WTC11 (cell line): ENCODE results near the gene HOXA5. TPM values are rescaled to one million over a fixed set of nuclear protein-coding genes. Genes with fewer than 3 reads are reported as not detected.

Experiments used
- ATAC-seq: fragments of 200-7000 bp; cut with Tn5 transposase; 2 replicates; pipeline ENCODE4 v1.10.0; 2021; ENCODE audit warnings: mild to moderate bottlenecking, moderate library complexity
- CTCF ChIA-PET: fragments of 300-600 bp; sonication (Branson Sonifier 250); formaldehyde crosslinking; loops from one replicate; lab custom pipeline; 2021; ENCODE audit warnings: antibody characterized with exemption; lab: Charles Lee
- POLR2A ChIA-PET: fragments of 350-600 bp; sonication (Branson Sonifier 250); formaldehyde crosslinking; loops from one replicate; lab custom pipeline; 2021; ENCODE audit warnings: antibody characterized with exemption; lab: Charles Lee
- DNase-seq: peaks from one replicate; pipeline ENCODE4 v3.0.0; 2021; ENCODE audit warnings: low spot score
- H3K27ac Mint-ChIP-seq: 2 replicates; pipeline ENCODE4 v1.8.0; 2021; ENCODE audit warnings: mixed read lengths
- H3K27me3 Mint-ChIP-seq: 2 replicates; pipeline ENCODE4 v1.8.0; 2021; ENCODE audit warnings: low read depth, mild to moderate bottlenecking, moderate library complexity, mixed read lengths
- H3K36me3 Mint-ChIP-seq: 2 replicates; pipeline ENCODE4 v1.8.0; 2021; ENCODE audit warnings: mixed read lengths
- H3K4me1 Mint-ChIP-seq: 2 replicates; pipeline ENCODE4 v1.8.0; 2022; ENCODE audit warnings: mixed read lengths
- H3K4me3 Mint-ChIP-seq: 2 replicates; pipeline ENCODE4 v1.8.0; 2021; ENCODE audit warnings: mild to moderate bottlenecking, moderate library complexity, mixed read lengths
- H3K9me3 Mint-ChIP-seq: 2 replicates; pipeline ENCODE4 v1.8.0; 2021; ENCODE audit warnings: mixed read lengths
- AR ChIP-seq: fragments of 250-450 bp; sonication (Bioruptor Pico); IDR thresholded peaks from 2 replicates; pipeline ENCODE4 v1.9.0; 2021; ENCODE audit warnings: mild to moderate bottlenecking
- CBFB ChIP-seq: sonication (generic); formaldehyde crosslinking; IDR thresholded peaks from 2 replicates; pipeline ENCODE4 v1.8.1; 2022; ENCODE audit warnings: mild to moderate bottlenecking, low read depth, missing genetic modification reagents
- E2F4 ChIP-seq: sonication (generic); formaldehyde crosslinking; IDR thresholded peaks from 2 replicates; pipeline ENCODE4 v1.8.1; 2022; ENCODE audit warnings: low read depth, mild to moderate bottlenecking, moderate library complexity, missing genetic modification reagents, borderline replicate concordance
- E2F5 ChIP-seq: sonication (generic); formaldehyde crosslinking; IDR thresholded peaks from 2 replicates; pipeline ENCODE4 v1.8.1; 2022; ENCODE audit warnings: mild to moderate bottlenecking, moderate library complexity, missing genetic modification reagents
- ELF4 ChIP-seq: sonication (generic); formaldehyde crosslinking; IDR thresholded peaks from 2 replicates; pipeline ENCODE4 v1.8.1; 2022; ENCODE audit warnings: low read depth, mild to moderate bottlenecking, moderate library complexity, missing genetic modification reagents
- EMX1 ChIP-seq: fragments of 250-450 bp; sonication (Bioruptor Pico); IDR thresholded peaks from 2 replicates; pipeline ENCODE4 v1.8.0; 2021; ENCODE audit warnings: mild to moderate bottlenecking
- FOXK1 ChIP-seq: sonication (generic); formaldehyde crosslinking; IDR thresholded peaks from 2 replicates; pipeline ENCODE4 v1.8.0; 2022; ENCODE audit warnings: mild to moderate bottlenecking, moderate library complexity, missing genetic modification reagents
- GRHL2 ChIP-seq: fragments of 250-450 bp; sonication (Bioruptor Pico); IDR thresholded peaks from 2 replicates; pipeline ENCODE4 v1.8.0; 2022; ENCODE audit warnings: mild to moderate bottlenecking, moderate library complexity; ENCODE audit not compliant: insufficient replicate concordance, severe bottlenecking
- IRF2 ChIP-seq: sonication (generic); formaldehyde crosslinking; IDR thresholded peaks from 2 replicates; pipeline ENCODE4 v1.8.0; 2022; ENCODE audit warnings: low read depth, missing genetic modification reagents, borderline replicate concordance
- NFYB ChIP-seq: sonication (generic); formaldehyde crosslinking; conservative IDR thresholded peaks from 2 replicates; pipeline ENCODE4 v1.8.0; 2022; ENCODE audit warnings: low read depth, missing genetic modification reagents
- PREB ChIP-seq: sonication (generic); formaldehyde crosslinking; IDR thresholded peaks from 2 replicates; pipeline ENCODE4 v1.8.1; 2022; ENCODE audit warnings: mild to moderate bottlenecking, missing genetic modification reagents, moderate library complexity, borderline replicate concordance
- RORB ChIP-seq: fragments of 250-450 bp; sonication (Bioruptor Pico); IDR thresholded peaks from 2 replicates; pipeline ENCODE4 v1.9.0; 2021; ENCODE audit warnings: mild to moderate bottlenecking
- SOX15 ChIP-seq: fragments of 250-450 bp; sonication (Bioruptor Pico); IDR thresholded peaks from 2 replicates; pipeline ENCODE4 v1.9.0; 2021; ENCODE audit warnings: mild to moderate bottlenecking
- TEAD1 ChIP-seq: sonication (generic); formaldehyde crosslinking; IDR thresholded peaks from 2 replicates; pipeline ENCODE4 v1.8.0; 2022; ENCODE audit warnings: mild to moderate bottlenecking, missing genetic modification reagents
- TEAD4 ChIP-seq: sonication (generic); formaldehyde crosslinking; IDR thresholded peaks from 2 replicates; pipeline ENCODE4 v1.8.0; 2022; ENCODE audit warnings: mild to moderate bottlenecking, missing genetic modification reagents
- TP53 ChIP-seq: sonication (generic); formaldehyde crosslinking; IDR thresholded peaks from 2 replicates; pipeline ENCODE4 v1.8.1; 2023; ENCODE audit warnings: mild to moderate bottlenecking, missing genetic modification reagents
- ZNF121 ChIP-seq: sonication (generic); formaldehyde crosslinking; IDR thresholded peaks from 2 replicates; pipeline ENCODE4 v1.8.0; 2023; ENCODE audit warnings: missing genetic modification reagents
- ZNF138 ChIP-seq: sonication (generic); formaldehyde crosslinking; conservative IDR thresholded peaks from 2 replicates; pipeline ENCODE4 v1.8.1; 2022; ENCODE audit warnings: mild to moderate bottlenecking, moderate library complexity, missing genetic modification reagents
- ZNF219 ChIP-seq: sonication (generic); formaldehyde crosslinking; IDR thresholded peaks from 2 replicates; pipeline ENCODE4 v1.8.0; 2023; ENCODE audit warnings: missing genetic modification reagents, mild to moderate bottlenecking, borderline replicate concordance
- ZNF281 ChIP-seq: sonication (generic); formaldehyde crosslinking; IDR thresholded peaks from 2 replicates; pipeline ENCODE4 v1.8.0; 2023; ENCODE audit warnings: mild to moderate bottlenecking, missing genetic modification reagents
- ZNF396 ChIP-seq: fragments of 250-450 bp; sonication (Bioruptor Pico); IDR thresholded peaks from 2 replicates; pipeline ENCODE4 v1.8.0; 2021; ENCODE audit warnings: mild to moderate bottlenecking, moderate library complexity, borderline replicate concordance
- ZNF532 ChIP-seq: fragments of 250-450 bp; sonication (Bioruptor Pico); IDR thresholded peaks from 2 replicates; pipeline ENCODE4 v1.9.0; 2021; ENCODE audit warnings: mild to moderate bottlenecking, borderline replicate concordance
- total RNA-seq: library from RNA; stranded (reverse); gene quantifications from 3 replicates; pipeline ENCODE4 v1.2.3, GENCODE V29; 2021

The HOXA5 gene
- total RNA-seq, 1 experiment from 2014 or later = not detected

GRCh38 chr7:27138472-27138871 lies 5.0 kb downstream of the HOXA5 start:
- Mint-ChIP-seq H3K4me1 (peaks cover 19% of the 10 kb centered on the region), H3K27me3 (peaks cover 100% of the 10 kb centered on the region)
- TF ChIP-seq NFYB (CRISPR knock-in tag) (no peak), TP53 (CRISPR knock-in tag) (no peak), CBFB (no peak), ZNF532 (CRISPR knock-in tag) (no peak), E2F5 (CRISPR knock-in tag) (no peak), TEAD4 (no peak), ELF4 (CRISPR knock-in tag) (no peak), E2F4 (CRISPR knock-in tag) (no peak), AR (CRISPR knock-in tag) (no peak), ZNF121 (CRISPR knock-in tag) (no peak), ZNF396 (CRISPR knock-in tag) (no peak), ZNF138 (CRISPR knock-in tag) (no peak), PREB (no peak), SOX15 (CRISPR knock-in tag) (no peak)
- TF ChIP-seq, all 79 proteins: peak for 0
- Mint-ChIP-seq H3K4me3 (no peak overlapping the region), H3K9me3 (no peaks in the 10 kb centered on the region), H3K27ac (no peak overlapping the region), H3K36me3 (no peaks in the 10 kb centered on the region; the same call in 1 of the 2 replicates)
- CTCF ChIA-PET = no interaction called here
- ATAC-seq = no peak
- no peak for DNase-seq
- POLR2A ChIA-PET = no interaction called here

GRCh38 chr7:27137640-27138315 lies 5.7 kb downstream of the HOXA5 start:
- Mint-ChIP-seq H3K27ac (no peak overlapping the region), H3K9me3 (no peaks in the 10 kb centered on the region), H3K36me3 (no peaks in the 10 kb centered on the region; the same call in 1 of the 2 replicates), H3K4me1 (peaks cover 17% of the 10 kb centered on the region), H3K4me3 (no peak overlapping the region), H3K27me3 (peaks cover 100% of the 10 kb centered on the region)
- CTCF ChIA-PET = no interaction called here
- POLR2A ChIA-PET = no interaction called here
- DNase-seq (no peak), ATAC-seq (no peak)
- TF ChIP-seq RORB (CRISPR knock-in tag) = no peak
- no peak for TF ChIP-seq ZNF219 (CRISPR knock-in tag)
- no peak for TF ChIP-seq TEAD1 (CRISPR knock-in tag)
- no peak for TF ChIP-seq NFYB (CRISPR knock-in tag)
- no peak for TF ChIP-seq ZNF281 (CRISPR knock-in tag)
- no peak for TF ChIP-seq IRF2 (CRISPR knock-in tag)
- no peak for TF ChIP-seq GRHL2
- no peak for TF ChIP-seq EMX1 (CRISPR knock-in tag)
- no peak for TF ChIP-seq FOXK1
